Vagina (tissue), 2 donors: Measurements from ENCODE around the gene C17orf75.

Experiments
- POLR2AphosphoS5 ChIP-seq, 2 donors: sonication (generic); formaldehyde crosslinking; IDR thresholded peaks; one replicate each; pipeline ENCODE4 v1.9.0; 2017; ENCODE audit warnings: antibody characterized with exemption in 2 of 2, mild to moderate bottlenecking in 2 of 2, low read depth in 1 of 2; ENCODE audit not compliant: insufficient read depth in 1 of 2
- TF ChIP-seq, protein P1 (sequence below), 3 experiments: fragments of 450-650 bp in 2 of 3; fragments of 200-600 bp in 1 of 3; sonication (generic) in 1 of 3; IDR thresholded peaks; one replicate each; pipeline ENCODE4 v1.5.1; 2017 to 2019; ENCODE audit warnings: antibody characterized with exemption in 3 of 3, mild to moderate bottlenecking in 2 of 3, moderate library complexity in 2 of 3

DNA sequence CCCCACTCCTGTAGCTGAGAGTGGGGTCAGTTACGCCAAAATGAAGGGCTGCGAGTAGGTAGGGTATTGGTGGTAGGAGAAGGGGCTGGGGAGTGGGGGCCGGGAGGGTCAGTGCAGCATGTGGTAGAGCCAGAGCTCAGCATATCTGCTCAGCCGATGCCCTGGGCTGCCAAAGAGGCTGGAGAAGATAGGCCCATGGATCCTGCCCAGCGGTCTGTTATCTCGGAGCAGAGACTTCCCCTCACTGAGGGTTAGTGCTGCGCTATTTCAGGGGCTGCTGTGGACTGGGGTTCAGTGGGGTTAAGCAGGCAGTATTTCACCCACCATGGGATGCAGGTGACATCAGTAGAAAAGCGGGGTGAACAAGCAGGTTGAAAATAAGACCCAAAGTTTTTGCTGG lies 56.7 kb downstream of the C17orf75 start:
- TF ChIP-seq, protein P1, sequence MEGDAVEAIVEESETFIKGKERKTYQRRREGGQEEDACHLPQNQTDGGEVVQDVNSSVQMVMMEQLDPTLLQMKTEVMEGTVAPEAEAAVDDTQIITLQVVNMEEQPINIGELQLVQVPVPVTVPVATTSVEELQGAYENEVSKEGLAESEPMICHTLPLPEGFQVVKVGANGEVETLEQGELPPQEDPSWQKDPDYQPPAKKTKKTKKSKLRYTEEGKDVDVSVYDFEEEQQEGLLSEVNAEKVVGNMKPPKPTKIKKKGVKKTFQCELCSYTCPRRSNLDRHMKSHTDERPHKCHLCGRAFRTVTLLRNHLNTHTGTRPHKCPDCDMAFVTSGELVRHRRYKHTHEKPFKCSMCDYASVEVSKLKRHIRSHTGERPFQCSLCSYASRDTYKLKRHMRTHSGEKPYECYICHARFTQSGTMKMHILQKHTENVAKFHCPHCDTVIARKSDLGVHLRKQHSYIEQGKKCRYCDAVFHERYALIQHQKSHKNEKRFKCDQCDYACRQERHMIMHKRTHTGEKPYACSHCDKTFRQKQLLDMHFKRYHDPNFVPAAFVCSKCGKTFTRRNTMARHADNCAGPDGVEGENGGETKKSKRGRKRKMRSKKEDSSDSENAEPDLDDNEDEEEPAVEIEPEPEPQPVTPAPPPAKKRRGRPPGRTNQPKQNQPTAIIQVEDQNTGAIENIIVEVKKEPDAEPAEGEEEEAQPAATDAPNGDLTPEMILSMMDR (IDR thresholded peaks at IDR 0.05) = no peak
- no peak for TF ChIP-seq POLR2AphosphoS5 (IDR thresholded peaks at IDR 0.05; ENCODE audit: insufficient read depth in 1 of 2, low read depth in 1 of 2)
